GM18951 (cell line): ENCODE data around the gene PDE4D.

Experiments used
- POLR2A ChIP-seq: IDR thresholded peaks from 4 replicates; pipeline ENCODE4 v1.6.1; 2011; ENCODE audit warnings: mild to moderate bottlenecking; ENCODE audit not compliant: insufficient read length, insufficient read depth; ENCODE audit errors: extremely low read depth
- in situ Hi-C: fragments of 300-500 bp; cut with MboI; formaldehyde crosslinking; loops from one replicate; pipeline ENCODE4 v1.12.0; 2022; ENCODE audit warnings: low sequenced_read_pairs, mixed read lengths, inconsistent platforms; ENCODE audit not compliant: unreplicated experiment

The PDE4D gene

DNA sequence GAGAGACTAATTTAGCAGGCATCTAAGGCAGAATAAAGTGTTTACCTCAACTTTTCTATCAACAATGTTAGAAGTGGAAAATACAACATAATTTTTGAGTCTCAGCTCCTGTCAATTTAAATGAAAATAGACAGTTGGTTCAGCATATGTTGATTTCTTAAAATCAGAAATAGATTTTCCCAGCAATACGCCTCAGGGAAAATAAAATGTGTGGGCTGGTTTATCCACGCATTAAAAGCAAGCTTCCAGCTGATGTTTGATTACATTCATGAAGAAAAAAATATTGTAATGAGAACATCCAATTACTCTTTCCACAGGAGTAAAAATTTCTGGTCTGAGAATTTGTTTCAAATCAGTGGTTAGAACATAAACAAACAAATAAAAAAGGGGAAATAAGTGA lies 166.3 kb downstream of the PDE4D start:
- in situ Hi-C loops = no loop called here
- no peak for TF ChIP-seq POLR2A

DNA sequence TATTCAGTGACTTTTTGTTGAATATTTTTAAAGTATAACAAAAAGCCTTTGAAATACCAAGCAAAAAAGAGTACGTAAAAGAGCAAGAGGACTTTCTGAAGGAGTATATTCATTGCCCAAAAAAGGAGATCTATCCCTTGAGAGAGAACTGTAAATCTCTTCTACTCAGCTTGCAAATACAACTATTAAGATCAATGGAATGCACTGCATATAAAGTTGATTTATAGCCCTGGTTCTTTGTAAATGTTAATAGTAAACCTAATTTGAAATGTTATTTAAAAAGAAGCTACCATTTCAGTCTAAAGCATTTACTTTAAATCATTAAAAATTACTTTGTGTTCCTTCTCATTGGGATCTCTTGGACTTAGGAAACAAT lies 168.1 kb downstream of the PDE4D start:
- no peak for TF ChIP-seq POLR2A

DNA sequence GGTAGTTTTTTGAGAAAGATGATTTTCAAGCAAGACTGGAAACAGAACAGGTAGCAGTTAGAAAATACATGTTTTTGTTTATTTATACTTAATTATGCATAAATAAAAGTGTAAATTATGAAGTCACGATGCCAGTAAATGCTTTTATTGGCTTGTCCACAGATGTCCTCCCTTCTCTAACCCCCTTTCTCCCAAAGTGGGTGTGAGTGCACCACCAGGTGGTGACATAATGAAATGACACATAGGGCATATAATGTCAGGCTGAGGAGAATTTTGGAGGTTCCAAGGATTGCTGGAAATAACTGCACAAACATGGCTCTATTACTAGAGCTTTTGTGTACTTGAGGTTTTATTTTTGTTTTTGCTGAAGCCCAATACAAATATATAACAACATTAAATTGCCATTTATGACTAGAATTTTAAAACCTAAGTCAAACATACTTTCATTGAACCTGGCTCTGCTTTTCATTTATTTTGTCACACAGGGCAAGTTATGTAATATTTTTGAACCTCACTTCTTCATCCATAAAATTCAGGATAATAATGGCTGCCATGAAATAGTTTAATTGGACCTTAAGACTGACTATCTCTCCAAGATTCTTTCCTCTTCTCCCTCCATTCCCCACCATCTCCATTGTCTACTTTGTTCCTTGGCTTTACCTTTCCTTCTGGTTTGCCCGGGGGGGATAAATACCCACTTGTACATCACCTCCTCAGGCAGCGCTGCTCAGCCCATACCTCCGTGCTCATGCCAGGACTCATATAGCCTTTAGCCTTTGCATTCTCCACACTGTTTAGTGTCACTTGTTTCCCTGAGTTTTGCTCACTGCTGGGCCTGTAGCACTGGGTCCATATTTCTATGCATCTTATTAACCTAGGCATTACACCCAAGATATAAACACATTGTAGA lies 168.8 kb downstream of the PDE4D start:
- in situ Hi-C loops = no loop called here
- no peak for TF ChIP-seq POLR2A

More for the DNA sequence above, 168.1 kb downstream of the PDE4D start:
- in situ Hi-C loops = no loop called here

DNA sequence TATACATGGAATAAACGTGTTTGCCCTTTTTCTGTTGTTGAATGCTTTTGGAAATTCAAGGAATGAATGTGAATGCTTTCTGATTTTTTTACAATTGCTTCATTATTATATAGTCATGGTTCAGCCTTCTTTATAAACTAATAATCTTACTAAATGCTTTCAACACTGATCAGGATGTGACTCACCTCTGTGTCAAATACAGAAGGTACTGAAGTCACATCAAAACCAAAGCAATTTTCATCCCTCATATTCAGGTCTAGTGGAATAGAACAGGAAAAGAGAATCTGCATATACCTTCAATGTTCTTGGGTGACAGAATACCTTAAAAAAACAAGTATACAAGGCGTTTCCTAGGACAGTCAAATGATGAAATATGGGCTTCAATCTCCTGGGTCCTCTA lies 170.7 kb downstream of the PDE4D start:
- in situ Hi-C loops = no loop called here
- no peak for TF ChIP-seq POLR2A

DNA sequence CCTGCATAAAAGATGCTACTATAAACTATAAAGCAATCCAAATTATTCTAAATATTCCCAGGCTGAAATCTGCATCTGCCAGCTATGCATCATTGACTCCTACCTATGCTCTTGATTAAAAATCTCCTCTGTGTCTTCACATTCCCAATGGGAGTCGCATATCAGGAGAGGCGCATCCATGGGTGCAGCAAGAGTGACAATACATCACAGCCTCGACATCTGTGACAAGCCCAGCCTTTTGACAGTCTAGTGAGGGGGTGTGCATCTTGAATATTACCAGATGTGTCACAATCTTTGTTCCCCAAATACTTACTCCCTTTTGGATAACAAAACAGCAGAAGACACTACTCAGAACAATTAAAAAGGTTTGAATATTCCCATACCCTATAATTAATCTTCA lies 171.8 kb downstream of the PDE4D start:
- in situ Hi-C loops = no loop called here
- no peak for TF ChIP-seq POLR2A

DNA sequence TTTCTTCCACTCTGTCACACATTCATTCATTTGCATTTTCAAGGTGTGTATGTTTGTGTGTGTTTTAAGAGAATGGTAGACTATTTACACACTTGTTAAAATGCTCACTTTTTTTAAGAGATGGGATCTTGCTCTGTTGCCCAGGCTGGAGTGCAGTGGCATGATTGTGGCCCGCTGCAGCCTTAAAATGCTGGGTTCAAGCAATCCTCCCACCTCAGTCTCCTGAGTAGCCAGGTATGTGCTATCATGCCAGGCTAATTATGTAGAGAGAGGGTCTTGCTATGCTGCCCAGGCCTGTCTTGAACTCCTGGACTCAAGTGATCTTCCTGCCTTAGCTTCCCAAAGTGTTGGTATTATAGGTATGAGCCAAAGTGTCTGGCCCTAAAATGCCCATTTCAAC lies 173.5 kb downstream of the PDE4D start:
- no peak for TF ChIP-seq POLR2A

DNA sequence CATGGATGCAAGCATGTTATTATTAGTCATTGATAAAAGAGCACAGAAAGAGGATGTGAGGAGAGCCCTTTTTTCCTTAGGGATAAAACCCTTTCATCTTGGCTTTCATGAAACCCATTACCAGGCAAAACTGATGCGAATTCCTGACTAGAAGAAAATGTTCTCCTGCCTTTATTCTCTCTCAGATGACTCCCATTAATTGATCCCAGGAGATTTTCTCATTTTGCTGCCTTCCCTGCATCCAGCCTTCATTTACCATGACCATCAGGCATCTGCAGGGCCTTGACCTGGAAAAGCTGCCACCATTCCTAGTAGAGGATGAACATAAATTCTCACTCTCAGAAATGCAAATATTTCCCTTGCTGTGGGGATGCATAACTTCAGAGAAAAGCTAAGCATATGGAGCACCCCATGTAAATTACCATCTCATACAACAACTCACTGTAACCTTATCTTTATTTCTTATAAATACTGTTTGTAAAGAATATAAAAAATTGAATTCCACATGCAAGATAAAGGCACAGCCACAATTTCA lies 176.5 kb downstream of the PDE4D start:
- no peak for TF ChIP-seq POLR2A
- in situ Hi-C loops = no loop called here

More for the DNA sequence above, 173.5 kb downstream of the PDE4D start:
- in situ Hi-C loops = no loop called here

DNA sequence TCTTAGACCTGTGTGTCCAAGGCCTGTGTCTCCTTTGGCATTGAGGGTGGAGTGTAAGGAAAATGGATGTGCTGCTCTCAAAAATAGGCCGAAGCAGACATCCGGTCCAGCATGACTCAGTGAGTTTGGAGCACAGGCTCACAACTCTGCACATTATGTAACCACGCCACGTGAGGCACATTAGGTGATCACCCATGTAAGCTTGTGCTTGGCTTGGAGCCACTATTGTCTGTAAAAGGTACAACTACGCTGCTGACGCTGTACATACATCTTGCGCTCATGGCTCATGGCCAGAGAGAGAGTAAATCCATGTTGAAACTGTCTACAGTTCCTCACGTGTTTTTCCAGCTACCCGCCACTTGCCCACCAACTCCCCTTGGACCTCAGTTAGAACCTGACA lies 177.5 kb downstream of the PDE4D start:
- no peak for TF ChIP-seq POLR2A
- in situ Hi-C loops = no loop called here

DNA sequence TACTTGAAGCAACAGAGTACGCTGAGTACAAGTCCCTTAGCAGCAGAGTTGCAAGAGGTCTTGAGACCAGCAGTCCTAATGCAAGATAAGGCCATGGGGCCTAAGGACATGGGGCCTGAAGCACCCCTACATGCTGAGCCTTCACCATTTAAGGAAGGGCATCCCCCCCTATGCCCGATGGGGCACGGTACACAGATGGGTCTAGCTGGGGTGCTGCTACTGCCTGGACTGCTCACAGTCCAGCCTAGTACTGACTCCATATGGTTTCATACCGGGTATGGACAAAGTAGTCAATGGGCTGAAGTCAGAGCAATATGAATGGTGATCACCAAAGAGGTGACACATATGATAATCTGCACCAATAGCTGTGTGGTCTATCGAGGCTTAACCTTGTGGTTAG lies 178.3 kb downstream of the PDE4D start:
- no peak for TF ChIP-seq POLR2A
- in situ Hi-C loops = no loop called here

DNA sequence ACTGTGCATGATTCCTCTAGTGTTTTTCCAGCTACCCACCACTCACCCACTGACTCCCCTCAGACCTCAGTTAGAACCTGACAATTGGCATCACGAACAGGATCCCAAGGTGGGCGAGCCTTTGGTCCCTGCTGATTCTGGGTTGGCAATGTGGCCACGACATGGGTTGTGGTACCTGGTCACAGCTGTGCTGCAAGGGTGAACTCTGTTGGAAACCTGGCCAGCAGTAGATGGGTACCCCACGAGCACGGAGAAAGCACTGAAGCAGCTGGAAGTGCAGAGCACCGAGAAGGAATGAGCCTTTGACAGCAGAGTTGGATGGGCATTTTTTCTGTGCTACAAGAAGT lies 180.1 kb downstream of the PDE4D start:
- in situ Hi-C loops = no loop called here
- no peak for TF ChIP-seq POLR2A

DNA sequence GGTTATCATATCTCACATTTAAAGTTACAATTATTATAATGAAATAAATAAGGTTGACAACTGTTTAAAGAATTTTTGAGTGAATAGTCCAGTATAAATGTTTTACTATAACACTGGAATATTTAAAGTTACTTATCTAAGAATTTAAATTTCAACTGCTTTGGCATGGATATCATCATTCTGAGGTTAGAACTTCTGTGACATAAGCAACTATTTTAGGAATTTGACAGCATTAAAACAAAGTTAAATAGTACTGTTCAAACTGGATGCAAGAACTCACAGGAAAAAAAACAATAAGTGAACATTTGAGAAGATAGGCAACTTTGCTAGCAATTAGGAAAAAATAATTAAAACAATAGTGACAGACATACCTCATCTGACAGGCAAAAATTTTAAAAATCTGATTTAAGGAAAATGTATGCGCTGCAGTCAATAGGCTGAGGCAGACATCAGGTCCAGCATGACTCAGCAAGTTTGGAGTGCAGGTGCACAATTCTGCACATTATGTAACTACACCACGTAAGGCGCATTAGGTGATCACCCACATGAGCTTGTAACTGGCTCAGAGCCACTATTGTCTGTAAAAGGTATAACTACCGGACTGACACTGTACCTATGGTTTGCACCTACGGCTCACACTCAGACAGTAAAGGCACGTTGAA lies 180.6 kb downstream of the PDE4D start:
- in situ Hi-C loops = no loop called here

DNA sequence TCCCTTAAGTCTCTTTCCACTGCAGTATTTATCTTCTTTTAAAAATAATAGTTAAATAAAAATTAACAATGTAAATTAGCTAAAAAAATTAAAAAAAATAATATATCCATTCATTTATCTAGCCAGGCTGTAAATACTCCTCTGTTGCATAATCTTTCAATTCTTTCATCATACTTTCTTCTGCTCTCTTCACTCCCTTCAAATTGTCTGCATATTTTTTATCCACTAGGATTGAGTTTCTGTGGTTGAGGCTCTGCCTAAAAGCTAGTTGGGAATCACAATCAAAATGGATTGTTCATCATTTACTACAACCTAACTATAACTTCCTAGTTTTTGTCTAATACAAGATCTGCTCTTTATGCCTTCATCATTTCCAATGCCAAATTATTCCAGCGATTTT lies 182.2 kb downstream of the PDE4D start:
- TF ChIP-seq POLR2A = no peak
- in situ Hi-C loops = no loop called here

More for the DNA sequence above, 180.6 kb downstream of the PDE4D start:
- TF ChIP-seq POLR2A = no peak

DNA sequence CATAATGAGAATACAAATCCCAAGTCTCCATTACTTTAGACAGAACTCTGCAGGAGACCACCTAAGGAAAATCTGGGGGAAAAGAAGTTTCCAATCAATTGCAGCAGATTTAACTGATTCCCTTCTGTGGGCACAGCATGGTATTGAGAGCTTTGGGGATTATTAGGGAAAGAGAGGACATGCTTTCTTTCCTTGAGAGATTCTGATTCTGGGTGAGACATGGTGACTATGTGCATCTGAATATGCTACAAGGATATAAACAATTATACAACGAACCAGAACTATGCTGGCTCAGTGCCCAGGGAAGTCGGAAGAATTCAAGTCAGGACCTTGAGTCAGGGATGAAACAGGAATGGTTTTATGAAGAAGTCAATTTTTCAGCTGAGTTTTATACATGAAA lies 183.7 kb downstream of the PDE4D start:
- TF ChIP-seq POLR2A = no peak
- in situ Hi-C loops = no loop called here

DNA sequence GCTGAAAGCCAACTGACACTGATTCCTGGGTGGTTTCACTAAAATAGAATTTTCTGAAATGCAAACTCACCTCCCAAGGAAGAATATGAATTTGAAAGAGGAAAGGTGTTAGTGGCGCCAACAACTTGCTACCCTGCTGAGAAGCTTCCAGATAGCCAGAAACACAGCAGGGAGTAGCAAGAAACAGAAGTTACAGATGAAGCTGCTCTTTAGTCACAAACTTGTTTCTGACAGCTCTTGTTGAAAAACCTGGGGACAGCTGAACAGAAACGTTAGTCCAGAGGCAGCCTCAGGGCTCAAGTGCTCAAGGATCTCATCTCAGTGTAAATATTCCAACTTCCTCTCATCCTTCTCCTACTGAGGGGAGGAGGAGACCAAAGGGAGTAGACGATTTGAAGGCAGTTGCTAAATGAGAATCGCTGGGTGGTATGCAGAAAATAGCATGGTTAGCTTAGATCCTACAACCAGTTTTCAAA lies 184.1 kb downstream of the PDE4D start:
- in situ Hi-C loops = no loop called here

More for the DNA sequence above, 184.1 kb downstream of the PDE4D start:
- TF ChIP-seq POLR2A = no peak
